Esophagus squamous epithelium (tissue), 5 donors: ENCODE data around the gene CST6. TPM values are rescaled to one million over a fixed set of nuclear protein-coding genes. Genes with fewer than 3 reads are reported as not detected.

Experiments used
- DNase-seq: peaks from one replicate; lab custom pipeline; 2025; lab: John Stamatoyannopoulos, UW
- H3K27ac ChIP-seq, 4 donors: fragments of 200-600 bp; sonication (generic); one replicate each; pipeline ENCODE4 v1.5.1; 2016 to 2019; ENCODE audit warnings: mild to moderate bottlenecking in 1 of 4
- H3K27me3 ChIP-seq, 4 donors: fragments of 200-600 bp; sonication (generic); 1 replicate in 3 of 4; 2 replicates in 1 of 4; pipeline versions ENCODE4 v1.5.1 to v1.6.0; 2017 to 2021; ENCODE audit warnings: antibody characterized with exemption in 1 of 4
- H3K36me3 ChIP-seq, 3 donors: fragments of 200-600 bp; sonication (generic); one replicate each; pipeline ENCODE4 v1.5.1; 2016 to 2019
- H3K4me1 ChIP-seq, 3 donors: fragments of 200-600 bp; sonication (generic); one replicate each; pipeline ENCODE4 v1.5.1; 2017 to 2019
- H3K4me3 ChIP-seq, 4 donors: fragments of 200-600 bp; sonication (generic); 1 replicate in 3 of 4; 2 replicates in 1 of 4; pipeline ENCODE4 v1.5.1; 2016 to 2019; ENCODE audit warnings: mild to moderate bottlenecking in 2 of 4, moderate library complexity in 1 of 4
- H3K9me3 ChIP-seq, 3 donors: fragments of 200-600 bp; sonication (generic); one replicate each; pipeline ENCODE4 v1.5.1; 2016 to 2019
- CTCF ChIP-seq, 6 experiments: fragments of 450-650 bp in 4 of 6; fragments of 200-600 bp in 2 of 6; sonication (generic) in 2 of 6; IDR thresholded peaks; one replicate each; pipeline ENCODE4 v1.5.1; 2016 to 2019; ENCODE audit warnings: antibody characterized with exemption in 6 of 6, mild to moderate bottlenecking in 4 of 6, moderate library complexity in 4 of 6
- POLR2A ChIP-seq, 4 donors: fragments of 450-650 bp; IDR thresholded peaks; one replicate each; pipeline ENCODE4 v1.6.1; 2017; ENCODE audit warnings: antibody characterized with exemption in 4 of 4, mild to moderate bottlenecking in 4 of 4, moderate library complexity in 3 of 4
- WGBS, 2 donors: methylation state at CpG; one replicate each; pipeline ENCODE4 v1.1.5; 2018; 5-methylcytosine and 5-hydroxymethylcytosine counted together
- intact Hi-C: fragments of 100-400 bp; cut with DNase I; formaldehyde crosslinking; loops from one replicate; pipeline ENCODE4 v1.15.0; 2022
- total RNA-seq, 4 donors: library from RNA; depleted of rRNA; stranded (reverse); fragments of >200 nt; gene quantifications; one replicate each; pipeline ENCODE4 v1.1.0, GENCODE V29; 2016
- donor health status: DM: yes; HTN: yes; CAD: no.

CST6 gene
- total RNA-seq, 4 donors from 2014 or later, result 14.6 to 58.5 (median 15.1) TPM

- intact Hi-C loops, result no loop called here
- Histone ChIP-seq H3K4me3 (no peak overlapping the region), H3K4me1 (no peaks in the 10 kb centered on the region), H3K27me3 (no peaks in the 10 kb centered on the region), H3K36me3 (peaks cover 3 to 15% (median 8%) of the 10 kb centered on the region in 3 donors), H3K27ac (no peak overlapping the region), H3K9me3 (no peaks in the 10 kb centered on the region)
- WGBS, 2 donors, result no CpG with 5 or more reads among the region's 5 CpGs
- DNase-seq, result no peak
- TF ChIP-seq POLR2A (IDR thresholded peaks at IDR 0.05) (no peak), CTCF (IDR thresholded peaks at IDR 0.05) (no peak)
Observed at GRCh38 chr11:65983589-65983987, 28.2 kb upstream of the CST6 start.

GRCh38 chr11:65987336-65987735 lies 24.5 kb upstream of the CST6 start:
- H3K36me3 ChIP-seq, result peaks cover 0 to 10% (median 0%) of the 10 kb centered on the region in 3 donors
- H3K4me3 ChIP-seq, result no peak overlapping the region
- intact Hi-C loops, result loop anchor here (5.0 kb wide), 1 partner anchor 105 kb away; no protein-coding TSS in a partner anchor
- 56 to 89% methylated on average over 2 to 4 of the region's 9 CpGs for WGBS, 2 donors
- no peak for TF ChIP-seq CTCF (IDR thresholded peaks at IDR 0.05)
- TF ChIP-seq POLR2A (IDR thresholded peaks at IDR 0.05), result no peak
- no peaks in the 10 kb centered on the region for H3K9me3 ChIP-seq
- no peak overlapping the region for H3K27ac ChIP-seq
- peaks cover 0 to 6% (median 0%) of the 10 kb centered on the region in 3 donors for H3K4me1 ChIP-seq
- H3K27me3 ChIP-seq, result no peaks in the 10 kb centered on the region
- no peak for DNase-seq

- Histone ChIP-seq H3K27ac (peak overlapping the region in 1 of 4 donors; percentile 15), H3K4me1 (peaks cover 0 to 6% (median 0%) of the 10 kb centered on the region in 3 donors), H3K4me3 (no peak overlapping the region), H3K27me3 (no peaks in the 10 kb centered on the region), H3K9me3 (no peaks in the 10 kb centered on the region), H3K36me3 (peaks cover 0 to 10% (median 0%) of the 10 kb centered on the region in 3 donors)
- intact Hi-C loops, result loop anchor here (5.0 kb wide), 1 partner anchor 107 kb away; no protein-coding TSS in a partner anchor
- 18 to 19% methylated on average over 10 of the region's 10 CpGs for WGBS, 2 donors
- TF ChIP-seq CTCF (IDR thresholded peaks at IDR 0.05) (peak; percentile 86 to 99 (median 96)), POLR2A (IDR thresholded peaks at IDR 0.05) (no peak)
- peak; percentile 64 for DNase-seq
Observed at GRCh38 chr11:65988791-65989592, 22.8 kb upstream of the CST6 start.

GRCh38 chr11:65992056-65992455 lies 19.8 kb upstream of the CST6 start:
- H3K4me3 ChIP-seq, result no peak overlapping the region
- no peaks in the 10 kb centered on the region for H3K9me3 ChIP-seq
- H3K4me1 ChIP-seq, result peaks cover 0 to 6% (median 0%) of the 10 kb centered on the region in 3 donors
- H3K27me3 ChIP-seq, result no peaks in the 10 kb centered on the region
- no peak for DNase-seq
- intact Hi-C loops, result no loop called here
- no peak for TF ChIP-seq CTCF (IDR thresholded peaks at IDR 0.05)
- TF ChIP-seq POLR2A (IDR thresholded peaks at IDR 0.05), result no peak
- peaks cover 0 to 28% (median 0%) of the 10 kb centered on the region in 3 donors for H3K36me3 ChIP-seq
- no peak overlapping the region for H3K27ac ChIP-seq
- WGBS, 2 donors, result 79 to 84% methylated on average over 5 of the region's 5 CpGs

- Histone ChIP-seq H3K4me3 (no peak overlapping the region), H3K9me3 (no peaks in the 10 kb centered on the region), H3K4me1 (peaks cover 4 to 25% (median 12%) of the 10 kb centered on the region in 3 donors), H3K27ac (no peak overlapping the region), H3K36me3 (peaks cover 20 to 53% (median 24%) of the 10 kb centered on the region in 3 donors), H3K27me3 (no peaks in the 10 kb centered on the region)
- WGBS, 2 donors, result 82 to 88% methylated on average over 2 of the region's 2 CpGs
- no peak for DNase-seq
- intact Hi-C loops, result no loop called here
- TF ChIP-seq POLR2A (IDR thresholded peaks at IDR 0.05) (no peak), CTCF (IDR thresholded peaks at IDR 0.05) (no peak)
Observed at GRCh38 chr11:65997286-65997685, 14.5 kb upstream of the CST6 start.
